ENCODE results near the gene DIS3L2.

DIS3L2 gene

GRCh38 chr2:232238108-232238507 is 276.6 kb downstream of the DIS3L2 start:
- DNase-seq, result no peak

GRCh38 chr2:232238596-232238995 is 277.1 kb downstream of the DIS3L2 start:
- no peak for DNase-seq

GRCh38 chr2:232239951-232240681 is 278.6 kb downstream of the DIS3L2 start:
- no peak for DNase-seq

DNA sequence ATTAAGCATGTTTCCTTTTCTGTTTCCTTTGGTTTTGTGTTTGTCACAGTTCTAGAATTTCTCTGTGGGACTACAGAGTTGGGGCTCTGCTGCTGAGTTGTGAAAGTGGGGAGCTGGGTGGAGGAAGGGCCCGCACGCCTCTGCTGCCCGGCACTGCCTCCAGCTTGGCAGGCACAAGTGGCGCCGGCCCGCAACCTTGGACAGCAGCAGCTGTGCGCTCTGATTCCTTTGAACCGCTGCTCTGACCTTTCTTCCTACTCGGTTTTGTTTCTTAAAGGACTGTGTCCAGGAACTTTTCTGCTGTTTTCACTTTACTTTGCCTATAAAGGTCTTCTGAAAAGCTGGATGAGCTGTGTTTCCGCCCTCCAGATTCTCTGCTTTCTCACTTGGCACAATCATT is 279.4 kb downstream of the DIS3L2 start:
- DNase-seq, result no peak

DNA sequence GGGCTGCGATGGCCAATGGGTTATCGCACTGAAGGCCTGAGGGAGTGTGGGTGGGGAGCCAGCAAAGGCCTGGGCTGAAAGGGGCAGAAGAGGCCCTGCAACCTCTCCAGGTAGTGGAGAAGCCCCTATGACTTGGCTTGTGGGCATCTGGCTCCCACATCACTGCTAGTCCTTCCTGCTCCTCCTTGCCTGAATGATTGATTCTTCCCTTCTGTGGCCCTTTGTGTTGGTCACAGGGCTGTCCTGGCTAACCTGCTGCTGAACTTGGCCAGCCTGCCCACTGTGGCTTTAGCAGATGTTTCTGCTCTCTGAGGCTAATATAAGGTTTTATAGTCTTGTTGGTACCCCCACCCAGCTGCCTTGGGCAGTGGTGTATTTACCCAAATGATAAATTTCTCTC is 280.8 kb downstream of the DIS3L2 start:
- DNase-seq, result no peak

DNA sequence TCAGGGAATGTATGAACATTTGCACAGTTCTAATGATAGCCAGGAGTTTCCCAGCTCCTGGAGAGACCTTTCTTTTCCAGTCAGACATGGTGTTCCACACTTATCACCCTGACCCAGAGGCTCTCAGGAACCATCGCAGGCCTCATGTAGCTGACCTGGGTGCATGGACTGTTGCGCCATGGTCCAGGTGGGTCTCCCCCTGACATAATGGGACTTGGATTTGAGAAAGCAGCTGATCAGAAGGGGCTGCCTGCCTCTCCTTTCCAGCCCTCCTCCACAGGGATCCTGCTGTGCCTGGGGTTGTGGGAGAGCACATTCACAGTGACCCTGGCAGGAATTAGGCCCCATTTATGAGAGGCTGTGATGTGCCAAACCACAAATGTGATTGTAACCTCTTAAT is 283.6 kb downstream of the DIS3L2 start:
- DNase-seq, result no peak

DNA sequence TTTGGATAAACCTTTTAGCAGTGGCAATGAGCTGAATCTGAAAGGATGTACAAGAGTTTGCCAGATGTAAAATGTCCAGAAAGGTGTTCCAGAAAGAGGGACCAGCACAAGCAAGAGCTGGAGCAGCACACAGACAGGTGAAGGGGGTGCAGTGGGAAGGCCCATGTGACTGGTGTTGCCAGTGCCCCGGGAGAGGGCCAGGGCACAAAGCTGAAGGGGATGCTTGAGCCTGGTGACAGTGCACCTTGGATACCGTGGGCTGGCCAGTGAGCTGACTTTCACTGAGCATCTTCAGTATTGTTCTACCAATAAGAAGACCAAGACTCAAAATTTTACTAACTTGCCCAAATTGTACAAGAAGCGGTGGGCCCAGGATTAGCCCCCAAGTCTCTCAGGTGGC is 284.7 kb downstream of the DIS3L2 start:
- no peak for DNase-seq

- DNase-seq, result no peak
Measured at GRCh38 chr2:232249096-232249495, 287.6 kb downstream of the DIS3L2 start.

GRCh38 chr2:232250246-232251175 is 289.0 kb downstream of the DIS3L2 start:
- no peak for DNase-seq

- no peak for DNase-seq
Measured at GRCh38 chr2:232255033-232255432, 293.5 kb downstream of the DIS3L2 start.

- peak; percentile 54 for DNase-seq
Measured at GRCh38 chr2:232260075-232260474, 298.6 kb downstream of the DIS3L2 start.

GRCh38 chr2:232261776-232262175 is 300.3 kb downstream of the DIS3L2 start:
- no peak for DNase-seq

DNA sequence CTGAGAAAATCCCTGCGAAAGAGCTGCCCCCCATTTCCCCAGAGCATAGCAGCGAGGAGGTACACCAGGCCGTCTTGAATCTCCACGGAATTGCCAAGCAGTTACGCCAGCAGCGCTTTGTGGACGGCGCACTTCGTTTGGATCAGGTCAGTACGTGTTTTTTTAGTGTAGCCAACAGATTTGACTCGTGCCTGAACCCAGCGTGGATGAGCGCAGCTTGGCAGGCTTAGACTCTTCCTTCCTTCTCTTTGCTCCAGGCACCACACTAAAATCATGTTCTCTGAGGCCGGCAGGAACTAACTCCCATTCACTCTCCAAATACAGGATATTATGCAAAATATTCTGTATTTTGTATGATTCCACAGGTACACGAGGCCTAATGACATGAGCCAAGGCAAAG is 301.8 kb downstream of the DIS3L2 start:
- no peak for DNase-seq

- DNase-seq, result no peak
Measured at GRCh38 chr2:232264081-232264480, 302.6 kb downstream of the DIS3L2 start.

DNA sequence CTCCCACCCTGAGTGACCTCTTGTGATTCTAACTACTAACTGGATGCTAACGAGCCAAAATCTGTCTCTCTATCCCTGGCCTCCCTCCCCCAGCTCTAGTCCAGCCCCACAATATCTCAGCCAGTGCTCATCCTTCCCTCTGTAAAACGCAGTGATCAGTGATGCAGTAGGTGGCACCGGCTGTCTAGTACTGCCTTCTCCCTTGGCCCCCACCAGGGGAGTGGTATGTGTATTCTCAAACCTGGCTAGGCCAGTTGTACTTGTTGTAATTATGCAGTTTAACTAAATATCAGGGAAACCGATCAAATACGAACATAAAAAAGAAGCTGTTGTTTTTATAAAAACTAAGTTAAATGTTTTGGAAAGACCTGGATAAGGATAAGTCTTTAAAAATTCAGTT is 303.8 kb downstream of the DIS3L2 start:
- DNase-seq, result no peak

DNA sequence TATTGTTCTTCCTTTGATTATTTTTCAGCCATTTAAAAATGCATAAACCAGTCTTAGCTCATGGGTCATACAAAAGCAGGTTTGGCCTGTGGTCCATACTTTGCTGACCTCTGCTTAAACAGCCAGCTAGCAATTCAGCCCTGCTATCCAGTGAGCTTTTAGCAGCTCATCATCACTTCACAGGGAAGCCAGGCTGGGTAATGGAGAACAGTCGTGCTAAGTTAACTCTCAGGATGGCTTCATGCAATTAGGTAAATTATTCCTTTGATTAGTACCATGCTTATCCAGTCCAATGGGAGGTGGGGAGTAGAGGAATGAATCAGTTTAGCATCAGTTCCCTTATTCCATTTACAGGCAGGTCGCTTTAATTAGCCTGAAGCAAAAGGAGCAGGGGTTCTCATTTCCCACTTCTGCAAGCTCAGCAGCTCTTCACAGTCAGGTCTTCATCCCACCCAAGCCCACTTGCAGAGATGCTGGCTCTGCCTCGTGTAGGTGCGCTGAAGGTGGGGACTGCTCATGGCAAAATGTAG is 307.2 kb downstream of the DIS3L2 start:
- no peak for DNase-seq

DNA sequence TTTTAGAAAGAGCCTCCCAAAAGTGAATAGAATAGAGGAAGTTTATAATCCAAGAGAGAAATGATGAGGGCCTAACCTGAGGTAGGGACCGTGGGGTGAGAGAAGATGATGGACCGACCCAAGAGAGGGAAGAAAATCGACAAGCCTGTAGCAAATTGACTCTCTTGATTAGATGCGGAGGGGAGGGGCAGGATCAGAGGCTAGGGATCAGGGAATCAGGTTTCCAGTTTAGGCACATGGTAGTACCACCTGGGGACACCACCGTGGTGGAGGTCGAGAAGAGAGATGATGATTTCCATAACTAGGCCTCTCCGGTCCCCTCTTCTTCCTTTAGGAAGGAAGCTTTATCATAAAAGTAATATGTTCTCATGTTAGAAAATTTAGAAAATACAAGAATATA is 308.4 kb downstream of the DIS3L2 start:
- DNase-seq, result no peak

DNA sequence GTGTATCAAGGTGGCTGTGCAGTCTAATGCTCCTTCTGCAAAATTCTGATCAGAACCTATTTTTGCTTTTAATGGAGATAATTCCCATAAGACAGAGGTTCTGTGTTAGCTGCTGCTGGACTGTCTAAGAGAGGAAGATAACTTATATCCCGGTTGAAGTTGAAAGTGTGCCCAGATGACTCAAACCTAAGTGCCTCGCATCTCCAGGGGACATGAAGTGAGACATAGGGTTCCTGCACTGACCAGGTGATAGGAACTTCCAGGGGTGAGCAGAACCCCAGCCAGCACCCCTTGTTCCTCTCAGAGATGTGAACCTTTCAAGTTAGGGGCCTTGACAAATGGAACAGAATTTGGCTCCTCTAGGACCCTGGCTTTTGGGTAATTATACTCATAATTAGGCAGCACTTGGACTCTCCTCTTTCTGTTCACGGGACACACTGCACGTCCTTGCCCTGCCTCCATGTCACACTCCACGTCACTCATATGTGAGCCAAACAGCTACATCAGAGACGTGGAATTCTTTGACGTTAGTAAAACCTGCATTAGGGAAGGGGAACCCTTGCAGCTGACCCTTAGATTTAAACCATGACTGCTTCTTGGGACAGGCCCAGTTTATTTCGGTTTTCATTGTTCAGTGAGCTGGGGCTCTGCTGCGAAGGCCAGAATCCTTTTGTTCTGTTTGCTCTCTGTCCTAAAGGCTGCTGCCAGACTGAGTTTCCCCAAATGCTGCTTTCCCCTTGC is 312.6 kb downstream of the DIS3L2 start:
- no peak for DNase-seq

DNA sequence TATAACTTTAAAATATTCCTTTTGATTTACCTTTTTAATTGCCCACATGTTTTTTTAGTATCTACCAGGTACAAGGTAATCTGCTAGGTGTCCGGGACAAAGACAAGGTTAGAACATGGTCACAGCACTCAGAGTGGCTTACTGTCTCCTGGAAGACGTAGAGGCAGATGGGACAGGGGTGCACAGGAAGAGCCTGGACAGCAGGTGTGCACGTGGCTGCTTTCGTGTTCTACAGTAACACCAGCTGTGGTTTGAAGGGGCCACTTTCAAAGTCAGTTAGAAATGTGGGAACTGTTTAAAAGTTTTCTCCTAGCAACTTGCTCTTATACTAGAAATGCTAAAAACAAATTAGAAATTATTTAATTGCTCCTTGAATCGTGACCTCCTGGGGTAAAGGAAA is 314.2 kb downstream of the DIS3L2 start:
- no peak for DNase-seq

DNA sequence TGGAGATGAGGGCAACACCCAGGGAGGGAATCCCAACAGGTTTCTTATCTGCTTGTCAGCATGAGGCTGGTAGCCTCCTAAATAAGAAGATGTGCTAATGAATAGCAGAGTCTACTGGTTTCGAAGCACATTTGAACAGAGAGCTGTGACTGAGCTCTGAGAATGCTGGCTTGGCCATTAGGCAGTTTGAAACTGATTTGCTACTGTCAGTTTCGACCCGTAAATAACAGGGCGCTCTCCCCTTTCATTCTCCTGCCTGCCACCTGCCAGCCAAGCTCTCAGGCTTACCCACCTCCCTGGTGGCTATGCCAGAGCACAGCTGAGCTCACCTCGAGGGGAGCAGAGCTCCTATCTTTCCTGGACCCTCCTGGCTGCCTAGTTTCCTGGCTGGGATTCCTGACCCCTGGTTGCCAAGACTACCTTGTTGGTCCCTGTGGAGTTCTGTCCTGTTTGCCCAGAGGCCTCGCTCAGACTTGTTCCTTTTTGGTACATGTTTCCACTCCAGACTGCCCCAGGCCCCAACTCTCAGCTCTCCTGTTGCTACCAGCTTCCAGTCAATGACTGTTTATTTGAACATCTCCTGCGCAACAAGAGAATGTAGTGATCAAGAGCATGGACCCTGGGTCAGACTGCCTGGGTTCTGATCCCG is 314.7 kb downstream of the DIS3L2 start:
- no peak for DNase-seq

DNA sequence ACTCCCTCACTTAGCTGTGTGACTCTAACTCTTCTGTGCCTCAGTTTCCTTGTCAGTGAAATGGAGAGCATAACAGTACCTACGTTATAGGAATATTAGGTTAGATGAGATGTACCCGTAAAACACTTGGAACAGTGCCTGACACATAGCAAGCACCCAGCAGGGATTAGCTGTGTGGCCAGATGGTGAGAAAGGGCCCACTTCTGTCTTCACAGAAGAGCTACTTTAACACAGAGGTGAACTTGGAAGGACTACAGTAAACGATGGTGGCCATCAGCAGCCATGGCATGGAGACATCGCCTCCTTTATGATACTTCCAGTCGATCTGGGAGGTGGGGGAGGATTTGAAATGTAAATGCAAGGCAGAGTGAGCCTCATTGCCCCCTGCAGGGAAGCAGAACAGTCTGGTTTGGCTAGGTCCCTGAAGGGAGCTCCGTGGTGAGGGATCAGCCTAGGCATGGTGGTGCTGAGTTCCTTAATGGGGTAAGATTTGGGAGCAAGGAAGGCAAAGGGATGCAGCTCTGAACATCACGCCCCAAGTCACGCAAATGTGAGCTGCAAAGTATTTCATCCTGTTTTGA is 315.3 kb downstream of the DIS3L2 start:
- DNase-seq, result no peak

GRCh38 chr2:232278534-232278933 is 317.0 kb downstream of the DIS3L2 start:
- no peak for DNase-seq

All from femur (tissue), 1 donor.